ELF-1 (cell line): ENCODE results near the gene ADNP.
A peak's percentile ranks its signal among the peaks of the same experiment; 100 is the strongest.

Experiments used
- DNase-seq: peaks from one replicate; pipeline ENCODE4 v3.0.0-alpha.2; 2016; ENCODE audit warnings: low read depth, low spot score

ADNP gene

GRCh38 chr20:50850721-50851286, 80.4 kb downstream of the ADNP start:
- DNase-seq = peak; percentile 41

- peak; percentile 51 for DNase-seq
Observed at GRCh38 chr20:50848846-50849673, 82.2 kb downstream of the ADNP start.

- DNase-seq = no peak
Observed at GRCh38 chr20:50848341-50848808, 82.9 kb downstream of the ADNP start.

- DNase-seq = no peak
Observed at GRCh38 chr20:50845566-50846215, 85.5 kb downstream of the ADNP start.

- DNase-seq = no peak
Observed at GRCh38 chr20:50844430-50845100, 86.7 kb downstream of the ADNP start.

GRCh38 chr20:50843331-50844276, 87.6 kb downstream of the ADNP start:
- DNase-seq = no peak

- no peak for DNase-seq
Observed at GRCh38 chr20:50842821-50843220, 88.4 kb downstream of the ADNP start.
